ENCODE data around the gene CENPF.

GRCh38 chr1:214603819-214604252, 841 bp downstream of the CENPF start:
- TF ChIP-seq CTCF (IDR thresholded peaks at IDR 0.05) (no peak), POLR2AphosphoS5 (IDR thresholded peaks at IDR 0.05) (no peak), POLR2A (IDR thresholded peaks at IDR 0.05; ENCODE audit: low read depth) (no peak)

All from esophagus muscularis mucosa (tissue), 3 donors.